GM12874 (cell line): Measurements from ENCODE around the gene MAGI2.

Experiments used
- TF ChIP-seq, protein P1 (sequence below): IDR thresholded peaks from 2 replicates; pipeline ENCODE4 v1.5.1; 2011; ENCODE audit warnings: low read depth, mild to moderate bottlenecking, control low read depth, low read length, moderate library complexity; ENCODE audit not compliant: insufficient read depth

The MAGI2 gene

DNA sequence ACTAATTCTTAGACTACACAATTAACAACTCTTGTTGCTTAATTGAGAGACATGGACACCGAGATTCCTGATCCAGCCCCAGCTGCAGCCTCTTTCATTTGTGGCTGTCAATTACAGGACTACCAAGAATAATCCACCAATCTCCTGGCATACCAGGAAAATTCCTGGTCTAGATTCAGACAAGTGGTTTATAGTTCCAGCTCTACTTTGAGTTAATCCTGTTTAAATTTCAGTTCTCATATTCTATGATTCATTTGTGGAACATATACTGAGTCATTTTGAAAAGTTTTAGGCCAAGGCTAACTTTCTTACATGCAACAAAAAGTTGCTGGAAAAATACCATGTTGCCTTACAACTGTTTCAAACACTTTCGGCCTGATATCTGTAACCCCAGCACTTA, 253.5 kb downstream of the MAGI2 start:
- TF ChIP-seq, protein P1, sequence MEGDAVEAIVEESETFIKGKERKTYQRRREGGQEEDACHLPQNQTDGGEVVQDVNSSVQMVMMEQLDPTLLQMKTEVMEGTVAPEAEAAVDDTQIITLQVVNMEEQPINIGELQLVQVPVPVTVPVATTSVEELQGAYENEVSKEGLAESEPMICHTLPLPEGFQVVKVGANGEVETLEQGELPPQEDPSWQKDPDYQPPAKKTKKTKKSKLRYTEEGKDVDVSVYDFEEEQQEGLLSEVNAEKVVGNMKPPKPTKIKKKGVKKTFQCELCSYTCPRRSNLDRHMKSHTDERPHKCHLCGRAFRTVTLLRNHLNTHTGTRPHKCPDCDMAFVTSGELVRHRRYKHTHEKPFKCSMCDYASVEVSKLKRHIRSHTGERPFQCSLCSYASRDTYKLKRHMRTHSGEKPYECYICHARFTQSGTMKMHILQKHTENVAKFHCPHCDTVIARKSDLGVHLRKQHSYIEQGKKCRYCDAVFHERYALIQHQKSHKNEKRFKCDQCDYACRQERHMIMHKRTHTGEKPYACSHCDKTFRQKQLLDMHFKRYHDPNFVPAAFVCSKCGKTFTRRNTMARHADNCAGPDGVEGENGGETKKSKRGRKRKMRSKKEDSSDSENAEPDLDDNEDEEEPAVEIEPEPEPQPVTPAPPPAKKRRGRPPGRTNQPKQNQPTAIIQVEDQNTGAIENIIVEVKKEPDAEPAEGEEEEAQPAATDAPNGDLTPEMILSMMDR, result no peak

DNA sequence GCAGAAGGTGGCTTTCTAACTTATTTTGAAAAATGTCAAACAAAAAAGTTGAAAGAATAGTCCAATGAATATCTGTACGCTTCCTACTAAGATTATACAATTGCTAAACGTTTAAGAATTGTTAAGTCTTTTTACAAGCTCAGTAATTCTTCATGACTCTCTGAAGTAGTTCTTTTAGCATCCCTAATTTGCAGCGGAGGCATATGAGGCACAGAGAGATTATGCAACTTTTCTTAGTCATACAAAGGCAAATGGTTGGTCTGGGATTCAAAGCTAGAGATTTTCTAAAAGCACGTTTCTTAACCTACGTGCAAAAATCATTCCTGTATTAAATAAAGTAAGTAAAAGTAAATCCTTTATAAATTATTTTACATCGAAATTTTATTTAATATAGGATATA, 254.2 kb downstream of the MAGI2 start:
- TF ChIP-seq, protein P1, result no peak

DNA sequence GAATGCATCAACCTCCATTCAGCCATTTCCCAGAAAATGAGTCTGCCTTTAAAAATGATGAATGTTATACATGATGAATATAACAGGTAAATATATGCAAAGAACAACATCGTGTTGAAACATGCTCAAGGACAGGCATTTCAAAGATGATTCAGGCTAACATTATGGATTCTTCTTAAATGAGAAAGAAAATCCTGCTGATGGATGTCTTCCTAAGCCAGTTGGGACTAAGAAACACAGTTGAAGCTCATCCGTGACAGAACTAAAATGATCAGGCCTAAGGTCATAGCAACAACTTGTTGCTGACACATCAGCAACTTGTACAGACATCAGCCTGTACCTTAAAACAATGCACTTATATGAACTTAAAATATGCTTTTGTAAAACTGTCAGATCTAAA, 267.9 kb downstream of the MAGI2 start:
- TF ChIP-seq, protein P1, result no peak

DNA sequence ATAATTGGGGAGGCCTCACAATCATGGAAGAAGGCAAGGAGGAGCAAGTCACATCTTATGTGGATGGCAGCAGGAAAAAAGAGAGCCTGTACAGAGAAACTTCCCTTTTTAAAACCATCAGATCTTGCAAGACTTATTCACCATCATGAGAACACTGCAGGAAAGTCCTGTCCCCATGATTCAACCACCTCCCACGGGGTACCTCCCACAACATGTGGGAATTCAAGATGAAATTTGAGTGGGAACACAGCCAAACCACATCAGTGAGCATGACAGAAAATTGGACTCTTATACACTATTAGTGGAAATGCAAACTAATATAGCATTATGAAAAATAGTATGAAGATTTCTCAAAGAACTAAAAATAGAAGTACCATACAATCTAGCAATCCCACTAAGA, 271.2 kb downstream of the MAGI2 start:
- TF ChIP-seq, protein P1, result no peak

DNA sequence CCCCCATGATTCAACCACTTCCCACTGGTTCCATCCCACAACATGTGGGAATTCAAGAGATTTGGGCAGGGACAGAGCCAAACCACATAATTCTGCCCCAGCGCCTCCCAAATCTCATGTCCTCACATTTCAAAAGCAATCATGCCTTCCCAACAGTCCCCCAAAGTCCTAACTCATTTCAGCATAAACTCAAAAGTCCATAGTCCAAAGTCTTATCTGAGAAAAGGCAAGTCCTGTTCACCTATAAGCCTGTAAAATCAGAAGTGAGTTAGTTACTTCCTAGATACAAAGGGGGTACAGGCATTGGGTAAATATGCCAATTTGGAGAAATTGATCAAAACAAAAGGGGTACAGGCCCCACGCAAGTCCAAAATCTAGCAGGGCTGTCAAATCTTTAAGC, 272.9 kb downstream of the MAGI2 start:
- TF ChIP-seq, protein P1, result no peak

DNA sequence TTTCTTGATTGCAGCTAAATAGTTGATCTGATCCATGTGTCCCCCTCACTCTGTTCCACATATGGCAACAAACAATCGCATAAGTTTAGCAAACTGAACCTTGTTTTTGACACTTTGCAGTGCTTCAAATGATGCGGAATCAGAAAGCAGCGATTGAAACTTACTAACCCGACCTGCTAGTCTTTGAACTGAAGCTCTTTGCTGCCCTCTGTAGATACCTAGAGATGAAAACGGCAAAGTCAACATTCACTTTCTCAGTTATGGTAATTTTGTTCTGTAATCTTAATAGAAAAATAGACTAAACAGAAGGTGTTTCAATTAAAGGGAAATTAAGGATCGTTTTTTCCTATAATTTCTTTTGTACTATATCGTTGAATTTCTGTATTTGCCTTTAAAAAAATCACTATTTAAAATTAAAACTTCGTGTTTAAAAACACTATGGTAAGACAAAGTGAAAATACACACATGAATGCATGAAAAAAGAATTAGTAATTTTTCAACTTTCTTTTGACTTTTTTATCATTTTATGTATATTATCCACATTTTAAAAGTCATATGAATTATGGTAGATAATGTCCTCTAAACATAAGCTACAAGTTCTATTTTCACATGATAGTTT, 276.5 kb downstream of the MAGI2 start:
- TF ChIP-seq, protein P1, result 0 out of 2 replicates have a peak, but pooled peaks have one; percentile 28

DNA sequence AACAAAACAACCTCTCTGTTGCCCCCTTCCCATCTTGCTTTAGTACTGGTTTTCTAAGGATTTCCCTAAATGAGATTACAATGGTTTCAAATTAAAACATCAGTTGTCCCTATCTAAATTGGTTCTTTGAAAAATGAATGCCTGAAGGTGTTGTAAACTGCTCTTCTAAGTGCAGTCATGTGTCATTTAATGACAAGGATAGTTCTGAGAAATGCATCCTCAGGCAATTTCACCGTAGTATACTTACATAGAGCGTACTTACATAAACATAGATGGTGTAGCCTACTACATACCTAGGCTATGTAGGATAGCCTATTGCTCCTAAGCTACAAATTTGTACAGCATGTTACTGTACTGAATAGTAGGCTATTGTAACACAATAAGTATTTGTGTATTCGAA, 278.1 kb downstream of the MAGI2 start:
- TF ChIP-seq, protein P1, result no peak
